Fibroblast of lung (primary cell): ENCODE results near the gene TNIK. TPM values are rescaled to one million over a fixed set of nuclear protein-coding genes. Genes with fewer than 3 reads are reported as not detected.

Experiments used
- DNase-seq, 2 donors: peaks; one replicate each; pipeline versions ENCODE4 v3.0.0 to v3.0.0-alpha.2; 2010; ENCODE audit warnings: low read depth in 2 of 2
- H2AFZ ChIP-seq: 2 replicates; pipeline ENCODE4 v1.5.1; 2012; ENCODE audit warnings: low read length, control low read depth, inconsistent platforms
- H3K27ac ChIP-seq: 2 replicates; pipeline ENCODE4 v1.5.1; 2011; ENCODE audit warnings: low read length, control low read depth; ENCODE audit not compliant: insufficient read depth
- H3K27me3 ChIP-seq: 2 replicates; pipeline ENCODE4 v1.5.1; 2011; ENCODE audit warnings: mild to moderate bottlenecking, low read length; ENCODE audit not compliant: control insufficient read depth, insufficient read depth
- H3K36me3 ChIP-seq: 2 replicates; pipeline ENCODE4 v1.5.1; 2011; ENCODE audit warnings: low read length; ENCODE audit not compliant: control insufficient read depth, insufficient read depth
- H3K4me1 ChIP-seq: 2 replicates; pipeline ENCODE4 v1.5.1; 2011; ENCODE audit warnings: low read length; ENCODE audit not compliant: control insufficient read depth, insufficient read depth; ENCODE audit errors: extremely low read depth
- H3K4me2 ChIP-seq: 2 replicates; pipeline ENCODE4 v1.5.1; 2011; ENCODE audit warnings: low read length, control low read depth; ENCODE audit not compliant: insufficient read depth; ENCODE audit errors: extremely low read depth
- H3K4me3 ChIP-seq, 4 experiments: fragments of 200-600 bp in 1 of 4; sonication (generic) in 1 of 4; replicated peaks in 1 of 4; 2 replicates each; pipeline ENCODE4 v1.5.1; 2011 to 2016; ENCODE audit warnings: low read length in 4 of 4, low read depth in 3 of 4, mild to moderate bottlenecking in 3 of 4, control low read depth in 2 of 4, inconsistent platforms in 1 of 4, mixed read lengths in 1 of 4; ENCODE audit not compliant: insufficient read depth in 1 of 4; ENCODE audit errors: control extremely low read depth in 1 of 4
- H3K79me2 ChIP-seq: 2 replicates; pipeline ENCODE4 v1.5.1; 2012; ENCODE audit warnings: mild to moderate bottlenecking, low read length, inconsistent platforms; ENCODE audit not compliant: control insufficient read depth, insufficient read depth
- H3K9ac ChIP-seq: 2 replicates; pipeline ENCODE4 v1.5.1; 2011; ENCODE audit warnings: mild to moderate bottlenecking, low read length, control low read depth; ENCODE audit not compliant: insufficient read depth
- H3K9me3 ChIP-seq: 2 replicates; pipeline ENCODE4 v1.5.1; 2012; ENCODE audit warnings: low read depth, low read length; ENCODE audit not compliant: control insufficient read depth, insufficient read depth
- H4K20me1 ChIP-seq: 2 replicates; pipeline ENCODE4 v1.5.1; 2011; ENCODE audit warnings: low read length; ENCODE audit not compliant: control insufficient read depth, insufficient read depth; ENCODE audit errors: extremely low read depth
- EZH2 ChIP-seq: IDR thresholded peaks from 2 replicates; pipeline ENCODE4 v1.5.1; 2012; ENCODE audit warnings: low read length, control low read depth, mild to moderate bottlenecking; ENCODE audit errors: missing control alignments
- polyA plus RNA-seq, 2 donors: library from polyadenylated mRNA; depleted of rRNA in 1 of 2; stranded (reverse) in 1 of 2; unstranded in 1 of 2; fragments of >200 nt; gene quantifications; 2 replicates each; pipeline ENCODE4 v1.2.1, GENCODE V29; 2011 to 2012; ENCODE audit warnings: missing spikeins in 1 of 2
- total RNA-seq: library from RNA; depleted of rRNA; stranded (reverse); fragments of >200 nt; gene quantifications from 2 replicates; pipeline ENCODE4 v1.2.1, GENCODE V29; 2014
- TF ChIP-seq, protein P1 (sequence below), 2 donors: IDR thresholded peaks in 1 of 2; conservative IDR thresholded peaks in 1 of 2; 1 replicate in 1 of 2; 2 replicates in 1 of 2; pipeline ENCODE4 v1.5.1; 2011 to 2012; ENCODE audit warnings: low read length in 2 of 2, control low read depth in 1 of 2, inconsistent platforms in 1 of 2, low read depth in 1 of 2, mild to moderate bottlenecking in 1 of 2

TNIK gene
- total and polyA plus RNA-seq, 2 donors (not counting 1 experiment from before 2014, with no cell fraction given), result 13.8 to 39.3 TPM

DNA sequence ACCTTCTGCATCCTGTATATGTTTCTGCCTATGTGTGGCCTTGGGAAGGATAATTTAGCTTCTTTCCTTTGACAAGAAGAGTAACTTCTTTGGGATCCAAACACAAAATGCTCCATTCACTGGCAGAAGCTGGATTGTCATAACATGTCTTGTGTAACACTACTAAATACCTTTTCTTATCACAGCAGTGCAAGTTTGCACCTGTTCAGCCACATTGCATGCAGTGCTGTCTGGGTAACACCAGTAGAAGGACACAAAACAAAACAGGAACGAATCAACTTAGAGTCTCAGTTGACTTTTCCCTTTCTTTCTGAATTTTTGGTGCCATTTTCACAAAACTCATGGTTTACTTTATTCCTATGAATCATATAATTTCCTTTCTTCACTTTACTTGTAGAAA lies 43.6 kb upstream of the TNIK start:
- Histone ChIP-seq H3K27me3 (no peaks in the 10 kb centered on the region), H3K4me3 (no peak overlapping the region), H3K79me2 (no peaks in the 10 kb centered on the region), H4K20me1 (no peaks in the 10 kb centered on the region), H3K9ac (no peak overlapping the region), H3K4me1 (no peaks in the 10 kb centered on the region), H3K4me2 (no peak overlapping the region), H3K36me3 (no peaks in the 10 kb centered on the region), H2AFZ (no peak overlapping the region), H3K27ac (no peak overlapping the region), H3K9me3 (no peaks in the 10 kb centered on the region)
- no peak for DNase-seq
- TF ChIP-seq, protein P1, sequence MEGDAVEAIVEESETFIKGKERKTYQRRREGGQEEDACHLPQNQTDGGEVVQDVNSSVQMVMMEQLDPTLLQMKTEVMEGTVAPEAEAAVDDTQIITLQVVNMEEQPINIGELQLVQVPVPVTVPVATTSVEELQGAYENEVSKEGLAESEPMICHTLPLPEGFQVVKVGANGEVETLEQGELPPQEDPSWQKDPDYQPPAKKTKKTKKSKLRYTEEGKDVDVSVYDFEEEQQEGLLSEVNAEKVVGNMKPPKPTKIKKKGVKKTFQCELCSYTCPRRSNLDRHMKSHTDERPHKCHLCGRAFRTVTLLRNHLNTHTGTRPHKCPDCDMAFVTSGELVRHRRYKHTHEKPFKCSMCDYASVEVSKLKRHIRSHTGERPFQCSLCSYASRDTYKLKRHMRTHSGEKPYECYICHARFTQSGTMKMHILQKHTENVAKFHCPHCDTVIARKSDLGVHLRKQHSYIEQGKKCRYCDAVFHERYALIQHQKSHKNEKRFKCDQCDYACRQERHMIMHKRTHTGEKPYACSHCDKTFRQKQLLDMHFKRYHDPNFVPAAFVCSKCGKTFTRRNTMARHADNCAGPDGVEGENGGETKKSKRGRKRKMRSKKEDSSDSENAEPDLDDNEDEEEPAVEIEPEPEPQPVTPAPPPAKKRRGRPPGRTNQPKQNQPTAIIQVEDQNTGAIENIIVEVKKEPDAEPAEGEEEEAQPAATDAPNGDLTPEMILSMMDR (conservative IDR thresholded peaks at IDR 0.05 in 1 of 2, IDR thresholded peaks at IDR 0.05 in 1 of 2; ENCODE audit: low read depth in 1 of 2, low read length in 2 of 2), result no peak
- TF ChIP-seq EZH2, result no peak

DNA sequence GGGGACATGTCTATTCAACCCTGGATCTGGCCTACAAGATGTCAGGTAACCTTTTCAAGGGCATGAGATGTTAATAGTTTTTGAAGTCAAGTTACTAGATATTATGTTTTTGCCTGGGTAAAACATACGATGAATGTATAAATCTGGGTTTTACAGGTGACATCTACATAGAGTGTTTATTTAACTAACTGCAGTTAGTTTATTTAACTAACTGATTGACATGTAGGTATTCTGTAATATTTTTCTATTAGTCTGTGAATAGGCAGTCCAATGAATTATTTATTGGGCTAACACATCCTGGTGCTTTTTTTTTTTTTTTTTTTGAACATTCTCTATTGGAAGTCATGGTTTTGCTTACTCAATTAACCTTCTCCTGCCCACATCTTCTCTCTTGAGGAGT lies 38.7 kb upstream of the TNIK start:
- no peak for TF ChIP-seq EZH2
- TF ChIP-seq, protein P1 (conservative IDR thresholded peaks at IDR 0.05 in 1 of 2, IDR thresholded peaks at IDR 0.05 in 1 of 2; ENCODE audit: low read depth in 1 of 2, low read length in 2 of 2), result no peak
- Histone ChIP-seq H3K27ac (no peak overlapping the region), H3K9ac (no peak overlapping the region), H3K4me2 (no peak overlapping the region), H4K20me1 (no peaks in the 10 kb centered on the region), H3K36me3 (no peaks in the 10 kb centered on the region), H3K4me1 (no peaks in the 10 kb centered on the region), H3K79me2 (no peaks in the 10 kb centered on the region), H3K27me3 (no peaks in the 10 kb centered on the region), H3K4me3 (no peak overlapping the region), H3K9me3 (no peaks in the 10 kb centered on the region), H2AFZ (no peak overlapping the region)
- DNase-seq, result no peak

DNA sequence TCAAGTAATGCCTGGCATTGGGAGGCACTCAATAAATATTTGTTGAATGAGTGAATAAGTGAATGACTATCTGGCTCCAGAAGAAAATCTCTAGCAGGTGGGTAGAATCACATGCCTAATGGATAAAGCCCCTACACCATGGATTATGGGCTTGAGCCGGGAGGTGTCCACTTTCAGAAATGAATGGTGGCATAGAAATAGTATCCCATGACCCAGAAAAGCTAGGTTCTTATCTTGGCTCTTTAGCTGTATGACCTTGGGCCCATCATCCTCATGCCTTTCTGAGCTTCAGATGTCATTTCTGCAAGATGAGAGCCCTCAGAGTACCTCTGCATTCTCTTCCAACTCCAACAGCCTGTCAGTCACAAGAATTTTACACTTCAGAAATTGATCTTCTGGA lies 37.3 kb upstream of the TNIK start:
- no peaks in the 10 kb centered on the region for H3K27me3 ChIP-seq
- H3K4me2 ChIP-seq, result no peak overlapping the region
- H4K20me1 ChIP-seq, result no peaks in the 10 kb centered on the region
- TF ChIP-seq, protein P1 (conservative IDR thresholded peaks at IDR 0.05 in 1 of 2, IDR thresholded peaks at IDR 0.05 in 1 of 2; ENCODE audit: low read depth in 1 of 2, low read length in 2 of 2), result no peak
- no peak for TF ChIP-seq EZH2
- H3K27ac ChIP-seq, result no peak overlapping the region
- H3K9ac ChIP-seq, result no peak overlapping the region
- H2AFZ ChIP-seq, result no peak overlapping the region
- H3K79me2 ChIP-seq, result no peaks in the 10 kb centered on the region
- no peak for DNase-seq
- no peaks in the 10 kb centered on the region for H3K9me3 ChIP-seq
- H3K36me3 ChIP-seq, result no peaks in the 10 kb centered on the region
- no peaks in the 10 kb centered on the region for H3K4me1 ChIP-seq
- H3K4me3 ChIP-seq, result no peak overlapping the region
